H1 (cell line): ENCODE measurements around the gene MED12L. TPM values are rescaled to one million over a fixed set of nuclear protein-coding genes. Genes with fewer than 3 reads are reported as not detected.

ENCODE experiments used
- CTCF ChIA-PET: fragments of 300-600 bp; sonication (Branson Sonifier 250); formaldehyde crosslinking; loops from one replicate; lab custom pipeline; 2021; ENCODE audit not compliant: partially characterized antibody; lab: Charles Lee
- POLR2A ChIA-PET: fragments of 300-600 bp; sonication (Branson Sonifier 250); formaldehyde crosslinking; loops from one replicate; lab custom pipeline; 2021; ENCODE audit warnings: inconsistent platforms; ENCODE audit not compliant: partially characterized antibody; lab: Charles Lee
- DNase-seq, 2 experiments: peaks; one replicate each; pipeline versions ENCODE4 v3.0.0 to v3.0.0-alpha.2; 2010 to 2022; ENCODE audit warnings: low spot score in 2 of 2, low read depth in 1 of 2, mixed read lengths in 1 of 2
- FAIRE-seq: peaks from 2 replicates; lab custom pipeline; 2011; peaks lifted over from hg19 to GRCh38; lab: Jason Lieb, UNC
- H2AFZ ChIP-seq: 2 replicates; pipeline ENCODE4 v1.8.1; 2012; ENCODE audit warnings: low read length, inconsistent platforms
- H2AK5ac ChIP-seq: 2 replicates; pipeline ENCODE4 v1.6.1; 2013; ENCODE audit warnings: low read depth, low read length
- H2BK120ac ChIP-seq: replicated peaks from 2 replicates; pipeline ENCODE3; 2013; ENCODE audit warnings: low read depth, low read length, inconsistent platforms
- H2BK12ac ChIP-seq: 2 replicates; pipeline ENCODE4 v1.6.1; 2013; ENCODE audit warnings: low read depth, low read length
- H2BK15ac ChIP-seq: 2 replicates; pipeline ENCODE4 v1.6.1; 2013; ENCODE audit warnings: low read length
- H2BK20ac ChIP-seq: 2 replicates; pipeline ENCODE4 v1.6.1; 2013; ENCODE audit warnings: low read length
- H2BK5ac ChIP-seq: 2 replicates; pipeline ENCODE4 v1.6.1; 2013; ENCODE audit warnings: low read depth, low read length
- H3K14ac ChIP-seq: 2 replicates; pipeline ENCODE4 v1.6.1; 2013; ENCODE audit warnings: inconsistent platforms; ENCODE audit not compliant: insufficient read length
- H3K18ac ChIP-seq: 2 replicates; pipeline ENCODE4 v1.6.1; 2013; ENCODE audit warnings: low read length; ENCODE audit errors: extremely low read depth
- H3K23ac ChIP-seq: 2 replicates; pipeline ENCODE4 v1.6.1; 2013; ENCODE audit warnings: inconsistent platforms; ENCODE audit not compliant: insufficient read length
- H3K23me2 ChIP-seq: 2 replicates; pipeline ENCODE4 v1.6.1; 2013; ENCODE audit warnings: low read depth, low read length
- H3K27ac ChIP-seq: 2 replicates; pipeline ENCODE4 v1.6.1; 2011; ENCODE audit warnings: low read depth, low read length, inconsistent platforms
- H3K27me3 ChIP-seq, 4 experiments: replicated peaks in 1 of 4; 1 replicate in 1 of 4; 2 replicates in 3 of 4; pipeline versions ENCODE4 v1.6.1 to v1.8.1; 2011 to 2013; ENCODE audit warnings: low read length in 3 of 4, mild to moderate bottlenecking in 3 of 4, inconsistent platforms in 2 of 4, mixed read lengths in 2 of 4, moderate library complexity in 1 of 4; ENCODE audit not compliant: control insufficient read depth in 3 of 4, insufficient read depth in 3 of 4; ENCODE audit errors: extremely low read depth in 1 of 4
- H3K36me3 ChIP-seq, 4 experiments: 2 replicates each; pipeline versions ENCODE4 v1.6.1 to v1.8.1; 2011 to 2013; ENCODE audit warnings: mild to moderate bottlenecking in 4 of 4, low read length in 3 of 4, moderate library complexity in 2 of 4, control low read depth in 1 of 4, inconsistent platforms in 1 of 4; ENCODE audit not compliant: insufficient read depth in 4 of 4, control insufficient read depth in 2 of 4
- H3K4ac ChIP-seq: replicated peaks from 2 replicates; pipeline ENCODE3; 2013; ENCODE audit warnings: low read length, low read depth, mixed read lengths, inconsistent platforms; ENCODE audit not compliant: insufficient read length
- H3K4me1 ChIP-seq, 4 experiments: replicated peaks in 1 of 4; 1 replicate in 1 of 4; 2 replicates in 3 of 4; pipeline versions ENCODE4 v1.6.1 to v1.8.1; 2011 to 2013; ENCODE audit warnings: low read length in 3 of 4, inconsistent platforms in 2 of 4, mixed read lengths in 1 of 4; ENCODE audit not compliant: insufficient read depth in 4 of 4, control insufficient read depth in 3 of 4
- H3K4me2 ChIP-seq, 2 experiments: 2 replicates each; pipeline versions ENCODE4 v1.6.1 to v1.8.1; 2011 to 2013; ENCODE audit warnings: low read depth in 2 of 2, low read length in 2 of 2, control low read depth in 1 of 2, inconsistent platforms in 1 of 2, mild to moderate bottlenecking in 1 of 2; ENCODE audit not compliant: insufficient read depth in 1 of 2
- H3K4me3 ChIP-seq, 4 experiments: fragments of 200-600, 300-600 bp in 1 of 4; sonication (generic), shearing (Covaris generic), sonication (Bioruptor Twin) in 1 of 4; 2 replicates each; pipeline versions ENCODE4 v1.5.1 to v1.8.1; 2011 to 2016; ENCODE audit warnings: low read length in 4 of 4, low read depth in 3 of 4, control low read depth in 2 of 4, inconsistent platforms in 2 of 4, mild to moderate bottlenecking in 2 of 4, mixed read lengths in 1 of 4, moderate library complexity in 1 of 4; ENCODE audit not compliant: insufficient read depth in 2 of 4; ENCODE audit errors: extremely low read depth in 1 of 4
- H3K56ac ChIP-seq: replicated peaks from 2 replicates; pipeline ENCODE3; 2013; ENCODE audit warnings: low read depth, mild to moderate bottlenecking, mixed read lengths, low read length, inconsistent platforms; ENCODE audit not compliant: insufficient read length
- H3K79me1 ChIP-seq: 2 replicates; pipeline ENCODE4 v1.6.1; 2013; ENCODE audit warnings: low read depth, low read length, control low read depth
- H3K79me2 ChIP-seq, 2 experiments: 2 replicates each; pipeline versions ENCODE4 v1.6.1 to v1.8.1; 2012 to 2013; ENCODE audit warnings: low read length in 2 of 2, mild to moderate bottlenecking in 2 of 2, inconsistent platforms in 1 of 2; ENCODE audit not compliant: insufficient read depth in 2 of 2, control insufficient read depth in 1 of 2
- H3K9ac ChIP-seq, 4 experiments: replicated peaks in 1 of 4; 1 replicate in 1 of 4; 2 replicates in 3 of 4; pipeline versions ENCODE4 v1.6.1 to v1.8.1; 2011 to 2013; ENCODE audit warnings: low read depth in 3 of 4, low read length in 3 of 4, control low read depth in 2 of 4, mild to moderate bottlenecking in 2 of 4, moderate library complexity in 2 of 4, inconsistent platforms in 1 of 4; ENCODE audit errors: extremely low read depth in 1 of 4
- H3K9me3 ChIP-seq, 2 experiments: 2 replicates each; pipeline versions ENCODE4 v1.6.1 to v1.8.1; 2012 to 2013; ENCODE audit warnings: mild to moderate bottlenecking in 2 of 2, moderate library complexity in 2 of 2, control low read depth in 1 of 2, inconsistent platforms in 1 of 2, low read depth in 1 of 2, low read length in 1 of 2, mixed read lengths in 1 of 2; ENCODE audit not compliant: insufficient read depth in 2 of 2
- H4K20me1 ChIP-seq, 2 experiments: replicated peaks in 1 of 2; 2 replicates each; pipeline versions ENCODE3 to v1.8.1; 2011 to 2013; ENCODE audit warnings: inconsistent platforms in 2 of 2, low read length in 2 of 2, mild to moderate bottlenecking in 1 of 2; ENCODE audit not compliant: insufficient read depth in 2 of 2, control insufficient read depth in 1 of 2
- H4K5ac ChIP-seq: 2 replicates; pipeline ENCODE4 v1.6.1; 2013; ENCODE audit warnings: low read length, low read depth, mixed read lengths, inconsistent platforms; ENCODE audit not compliant: insufficient read length
- H4K8ac ChIP-seq: 2 replicates; pipeline ENCODE4 v1.8.0; 2013; ENCODE audit warnings: mild to moderate bottlenecking, moderate library complexity, low read length, inconsistent platforms; ENCODE audit not compliant: insufficient read depth; ENCODE audit errors: extremely low read depth
- H4K91ac ChIP-seq: replicated peaks from 2 replicates; pipeline ENCODE3; 2013; ENCODE audit warnings: low read length, mixed read lengths, inconsistent platforms; ENCODE audit not compliant: insufficient read length
- CREB1 ChIP-seq: IDR thresholded peaks from 2 replicates; pipeline ENCODE4 v1.6.1; 2012; ENCODE audit warnings: inconsistent platforms
- EZH2 ChIP-seq: fragments of 200-600 bp; sonication (generic); IDR thresholded peaks from 2 replicates; pipeline ENCODE4 v1.7.1; 2012; ENCODE audit warnings: low read depth, mild to moderate bottlenecking, moderate library complexity, low read length, inconsistent platforms; ENCODE audit not compliant: severe bottlenecking
- JUN ChIP-seq: IDR thresholded peaks from 2 replicates; pipeline ENCODE4 v1.6.1; 2011; ENCODE audit warnings: low read depth, mild to moderate bottlenecking, improper control_type of control experiment, low read length
- JUND ChIP-seq: IDR thresholded peaks from 2 replicates; pipeline ENCODE4 v1.6.1; 2011; ENCODE audit warnings: mild to moderate bottlenecking, improper control_type of control experiment, low read length
- KDM1A ChIP-seq: fragments of 200-600, 300-600 bp; sonication (generic); IDR thresholded peaks from 2 replicates; pipeline ENCODE4 v1.7.1; 2016; ENCODE audit warnings: mild to moderate bottlenecking, low read length, borderline replicate concordance
- KDM5A ChIP-seq: fragments of 200-600 bp; IDR thresholded peaks from 2 replicates; pipeline ENCODE4 v1.7.1; 2012; ENCODE audit warnings: mild to moderate bottlenecking, low read length, inconsistent platforms, mixed read lengths
- MAFK ChIP-seq: IDR thresholded peaks from 2 replicates; pipeline ENCODE4 v1.6.1; 2012; ENCODE audit warnings: low read depth, mild to moderate bottlenecking, improper control_type of control experiment, low read length
- POU5F1 ChIP-seq: IDR thresholded peaks from 2 replicates; pipeline ENCODE4 v1.6.1; 2011; ENCODE audit warnings: low read depth, mild to moderate bottlenecking, low read length, moderate library complexity
- RBBP5 ChIP-seq: IDR thresholded peaks from 2 replicates; pipeline ENCODE4 v1.7.1; 2012; ENCODE audit warnings: low read depth, mild to moderate bottlenecking, inconsistent platforms, low read length, moderate library complexity, borderline replicate concordance
- RNF2 ChIP-seq: fragments of 200-900, 300-1000 bp; sonication (generic); IDR thresholded peaks from 2 replicates; pipeline ENCODE4 v1.7.1; 2016; ENCODE audit warnings: borderline replicate concordance, low read depth, mild to moderate bottlenecking, antibody characterized with exemption, low read length; ENCODE audit not compliant: poor library complexity, severe bottlenecking; ENCODE audit errors: missing control alignments
- SIN3A ChIP-seq, 2 experiments: IDR thresholded peaks in 1 of 2; conservative IDR thresholded peaks in 1 of 2; 2 replicates each; pipeline ENCODE4 v1.6.1; 2011 to 2012; ENCODE audit warnings: low read length in 2 of 2, improper control_type of control experiment in 1 of 2, low read depth in 1 of 2, mild to moderate bottlenecking in 1 of 2
- SIRT6 ChIP-seq: IDR thresholded peaks from one replicate; pipeline ENCODE4 v1.7.1; 2012; ENCODE audit warnings: low read length, inconsistent platforms
- SRF ChIP-seq: IDR thresholded peaks from 2 replicates; pipeline ENCODE4 v1.6.1; 2011; ENCODE audit warnings: mild to moderate bottlenecking, low read depth, low read length, moderate library complexity
- SUZ12 ChIP-seq: fragments of 200-600 bp; sonication (generic); IDR thresholded peaks from 2 replicates; pipeline ENCODE4 v1.6.1; 2012; ENCODE audit warnings: mild to moderate bottlenecking, inconsistent platforms, low read length, moderate library complexity, mixed read lengths
- WGBS, 2 experiments: shearing (Covaris generic) in 1 of 2; methylation state at CpG; one replicate each; pipeline versions ENCODE4 v1.1.6 to v1.1.7; 2013 to 2015; ENCODE audit warnings: low lambda C conversion rate in 2 of 2, mixed read lengths in 2 of 2, inconsistent platforms in 1 of 2, low coverage in 1 of 2, missing lambda C conversion rate in 1 of 2; ENCODE audit not compliant: insufficient replicate concordance in 2 of 2, insufficient coverage in 1 of 2, insufficient read length in 1 of 2; ENCODE audit errors: extremely low coverage in 1 of 2, missing lambda C conversion rate in 1 of 2; 5-methylcytosine and 5-hydroxymethylcytosine counted together
- polyA plus RNA-seq, 7 experiments: library from polyadenylated mRNA; depleted of rRNA in 3 of 7; stranded (reverse) in 5 of 7; unstranded in 2 of 7; fragments of >200 nt in 5 of 7; fragments of 200-250 nt in 2 of 7; gene quantifications; 1 replicate in 5 of 7; 2 replicates in 1 of 7; 4 replicates in 1 of 7; pipeline versions ENCODE4 v1.2.1 to v1.2.3, GENCODE V29; 2011 to 2013; ENCODE audit warnings: missing spikeins in 2 of 7, mixed read lengths in 2 of 7
- total RNA-seq: library from RNA; stranded (reverse); fragmentation: NEBNext Ultra II Directional; extraction: Animal tissue kit (Norgen Biotek cat#: 25700); gene quantifications from 2 replicates; pipeline ENCODE4 v1.2.1, GENCODE V29; 2021

Gene MED12L
- total and polyA plus RNA-seq, 2 of the 8 experiments (the other 6 are each of a cell fraction or from before 2014, with no cell fraction given), result 3.6 to 26.2 TPM

GRCh38 chr3:151183265-151183671 is 97.8 kb downstream of the MED12L start:
- no peak overlapping the region for H2AK5ac ChIP-seq
- ChIA-PET CTCF (interaction anchor here (0.6 to 2.2 kb wide), 3 partner anchors 13 to 294 kb away, joined by 4 to 9 read pairs (median 4); no protein-coding TSS in a partner anchor), POLR2A (no interaction called here)
- no peak overlapping the region for H3K18ac ChIP-seq
- peak overlapping the region; percentile 52; the same call in 1 of the 2 replicates for H2BK12ac ChIP-seq
- no peak overlapping the region for H3K4me2 ChIP-seq
- no peaks in the 10 kb centered on the region for H3K23me2 ChIP-seq
- no peak overlapping the region for H2BK120ac ChIP-seq
- no peak overlapping the region for H4K8ac ChIP-seq
- no peaks in the 10 kb centered on the region for H3K4me1 ChIP-seq
- H2BK5ac ChIP-seq, result no peak overlapping the region
- 96% methylated on average over 5 of the region's 5 CpGs; no CpG with 5 or more reads in 1 of the 2 experiments for WGBS, 2 experiments
- no peak overlapping the region for H3K56ac ChIP-seq
- H4K91ac ChIP-seq, result no peak overlapping the region
- no peaks in the 10 kb centered on the region; a peak in 3 of 8 replicates for H3K36me3 ChIP-seq
- no peaks in the 10 kb centered on the region for H3K27me3 ChIP-seq
- no peak overlapping the region for H2AFZ ChIP-seq
- no peak overlapping the region for H3K9ac ChIP-seq
- no peak overlapping the region for H2BK15ac ChIP-seq
- no peaks in the 10 kb centered on the region for H3K79me2 ChIP-seq
- H3K79me1 ChIP-seq, result no peaks in the 10 kb centered on the region
- no peak overlapping the region for H2BK20ac ChIP-seq
- DNase-seq (no peak), FAIRE-seq (no peak)
- H3K23ac ChIP-seq, result no peak overlapping the region
- H3K4me3 ChIP-seq, result no peak overlapping the region
- H3K9me3 ChIP-seq, result no peaks in the 10 kb centered on the region
- H4K5ac ChIP-seq, result no peak overlapping the region
- peaks cover 0 to 1% of the 10 kb centered on the region in 2 experiments for H4K20me1 ChIP-seq
- no peak overlapping the region for H3K14ac ChIP-seq
- H3K27ac ChIP-seq, result no peak overlapping the region
- H3K4ac ChIP-seq, result no peak overlapping the region
- TF ChIP-seq SIN3A (conservative IDR thresholded peaks at IDR 0.05 in 1 of 2, IDR thresholded peaks at IDR 0.05 in 1 of 2; ENCODE audit: low read depth in 1 of 2, low read length in 2 of 2), result no peak
- TF ChIP-seq KDM1A, result no peak
- TF ChIP-seq CREB1, result no peak
- TF ChIP-seq SUZ12, result no peak
- no peak for TF ChIP-seq MAFK
- TF ChIP-seq KDM5A, result no peak
- TF ChIP-seq RNF2, result no peak
- TF ChIP-seq JUND, result no peak
- no peak for TF ChIP-seq SRF
- no peak for TF ChIP-seq RBBP5
- no peak for TF ChIP-seq EZH2
- no peak for TF ChIP-seq JUN
- no peak for TF ChIP-seq SIRT6
- no peak for TF ChIP-seq POU5F1
